NB4 (cell line): ENCODE data around the gene SDSL.

ENCODE experiments used
- MAX ChIP-seq: IDR thresholded peaks from 2 replicates; pipeline ENCODE4 v1.6.1; 2011; ENCODE audit warnings: low read depth, low read length
- MYC ChIP-seq: IDR thresholded peaks from 2 replicates; pipeline ENCODE4 v1.6.1; 2011; ENCODE audit warnings: low read depth, low read length
- POLR2A ChIP-seq: IDR thresholded peaks from 2 replicates; pipeline ENCODE4 v1.6.1; 2011; ENCODE audit warnings: mild to moderate bottlenecking; ENCODE audit not compliant: insufficient read length; ENCODE audit errors: extremely low read depth
- TF ChIP-seq, protein P1 (sequence below): IDR thresholded peaks from one replicate; pipeline ENCODE4 v1.5.1; 2012; ENCODE audit warnings: low read depth, low read length

GRCh38 chr12:113385282-113385882 lies 36.8 kb upstream of the SDSL start:
- no peak for TF ChIP-seq POLR2A
- TF ChIP-seq, protein P1, sequence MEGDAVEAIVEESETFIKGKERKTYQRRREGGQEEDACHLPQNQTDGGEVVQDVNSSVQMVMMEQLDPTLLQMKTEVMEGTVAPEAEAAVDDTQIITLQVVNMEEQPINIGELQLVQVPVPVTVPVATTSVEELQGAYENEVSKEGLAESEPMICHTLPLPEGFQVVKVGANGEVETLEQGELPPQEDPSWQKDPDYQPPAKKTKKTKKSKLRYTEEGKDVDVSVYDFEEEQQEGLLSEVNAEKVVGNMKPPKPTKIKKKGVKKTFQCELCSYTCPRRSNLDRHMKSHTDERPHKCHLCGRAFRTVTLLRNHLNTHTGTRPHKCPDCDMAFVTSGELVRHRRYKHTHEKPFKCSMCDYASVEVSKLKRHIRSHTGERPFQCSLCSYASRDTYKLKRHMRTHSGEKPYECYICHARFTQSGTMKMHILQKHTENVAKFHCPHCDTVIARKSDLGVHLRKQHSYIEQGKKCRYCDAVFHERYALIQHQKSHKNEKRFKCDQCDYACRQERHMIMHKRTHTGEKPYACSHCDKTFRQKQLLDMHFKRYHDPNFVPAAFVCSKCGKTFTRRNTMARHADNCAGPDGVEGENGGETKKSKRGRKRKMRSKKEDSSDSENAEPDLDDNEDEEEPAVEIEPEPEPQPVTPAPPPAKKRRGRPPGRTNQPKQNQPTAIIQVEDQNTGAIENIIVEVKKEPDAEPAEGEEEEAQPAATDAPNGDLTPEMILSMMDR: no peak
- no peak for TF ChIP-seq MYC
- TF ChIP-seq MAX: no peak
